H1 (cell line): Measurements from ENCODE around the gene HMX1. TPM values are rescaled to one million over a fixed set of nuclear protein-coding genes. Genes with fewer than 3 reads are reported as not detected.
A peak's percentile ranks its signal among the peaks of the same experiment; 100 is the strongest.

Source experiments
- CTCF ChIA-PET: fragments of 300-600 bp; sonication (Branson Sonifier 250); formaldehyde crosslinking; loops from one replicate; lab custom pipeline; 2021; ENCODE audit not compliant: partially characterized antibody; lab: Charles Lee
- POLR2A ChIA-PET: fragments of 300-600 bp; sonication (Branson Sonifier 250); formaldehyde crosslinking; loops from one replicate; lab custom pipeline; 2021; ENCODE audit warnings: inconsistent platforms; ENCODE audit not compliant: partially characterized antibody; lab: Charles Lee
- DNase-seq, 2 experiments: peaks; one replicate each; pipeline versions ENCODE4 v3.0.0 to v3.0.0-alpha.2; 2010 to 2022; ENCODE audit warnings: low spot score in 2 of 2, low read depth in 1 of 2, mixed read lengths in 1 of 2
- FAIRE-seq: peaks from 2 replicates; lab custom pipeline; 2011; peaks lifted over from hg19 to GRCh38; lab: Jason Lieb, UNC
- H2AFZ ChIP-seq: 2 replicates; pipeline ENCODE4 v1.8.1; 2012; ENCODE audit warnings: low read length, inconsistent platforms
- H2AK5ac ChIP-seq: 2 replicates; pipeline ENCODE4 v1.6.1; 2013; ENCODE audit warnings: low read depth, low read length
- H2BK120ac ChIP-seq: replicated peaks from 2 replicates; pipeline ENCODE3; 2013; ENCODE audit warnings: low read depth, low read length, inconsistent platforms
- H2BK12ac ChIP-seq: 2 replicates; pipeline ENCODE4 v1.6.1; 2013; ENCODE audit warnings: low read depth, low read length
- H2BK15ac ChIP-seq: 2 replicates; pipeline ENCODE4 v1.6.1; 2013; ENCODE audit warnings: low read length
- H2BK20ac ChIP-seq: 2 replicates; pipeline ENCODE4 v1.6.1; 2013; ENCODE audit warnings: low read length
- H2BK5ac ChIP-seq: 2 replicates; pipeline ENCODE4 v1.6.1; 2013; ENCODE audit warnings: low read depth, low read length
- H3K14ac ChIP-seq: 2 replicates; pipeline ENCODE4 v1.6.1; 2013; ENCODE audit warnings: inconsistent platforms; ENCODE audit not compliant: insufficient read length
- H3K18ac ChIP-seq: 2 replicates; pipeline ENCODE4 v1.6.1; 2013; ENCODE audit warnings: low read length; ENCODE audit errors: extremely low read depth
- H3K23ac ChIP-seq: 2 replicates; pipeline ENCODE4 v1.6.1; 2013; ENCODE audit warnings: inconsistent platforms; ENCODE audit not compliant: insufficient read length
- H3K23me2 ChIP-seq: 2 replicates; pipeline ENCODE4 v1.6.1; 2013; ENCODE audit warnings: low read depth, low read length
- H3K27ac ChIP-seq: 2 replicates; pipeline ENCODE4 v1.6.1; 2011; ENCODE audit warnings: low read depth, low read length, inconsistent platforms
- H3K27me3 ChIP-seq, 4 experiments: replicated peaks in 1 of 4; 1 replicate in 1 of 4; 2 replicates in 3 of 4; pipeline versions ENCODE4 v1.6.1 to v1.8.1; 2011 to 2013; ENCODE audit warnings: low read length in 3 of 4, mild to moderate bottlenecking in 3 of 4, inconsistent platforms in 2 of 4, mixed read lengths in 2 of 4, moderate library complexity in 1 of 4; ENCODE audit not compliant: control insufficient read depth in 3 of 4, insufficient read depth in 3 of 4; ENCODE audit errors: extremely low read depth in 1 of 4
- H3K36me3 ChIP-seq, 4 experiments: 2 replicates each; pipeline versions ENCODE4 v1.6.1 to v1.8.1; 2011 to 2013; ENCODE audit warnings: mild to moderate bottlenecking in 4 of 4, low read length in 3 of 4, moderate library complexity in 2 of 4, control low read depth in 1 of 4, inconsistent platforms in 1 of 4; ENCODE audit not compliant: insufficient read depth in 4 of 4, control insufficient read depth in 2 of 4
- H3K4ac ChIP-seq: replicated peaks from 2 replicates; pipeline ENCODE3; 2013; ENCODE audit warnings: low read length, low read depth, mixed read lengths, inconsistent platforms; ENCODE audit not compliant: insufficient read length
- H3K4me1 ChIP-seq, 4 experiments: replicated peaks in 1 of 4; 1 replicate in 1 of 4; 2 replicates in 3 of 4; pipeline versions ENCODE4 v1.6.1 to v1.8.1; 2011 to 2013; ENCODE audit warnings: low read length in 3 of 4, inconsistent platforms in 2 of 4, mixed read lengths in 1 of 4; ENCODE audit not compliant: insufficient read depth in 4 of 4, control insufficient read depth in 3 of 4
- H3K4me2 ChIP-seq, 2 experiments: 2 replicates each; pipeline versions ENCODE4 v1.6.1 to v1.8.1; 2011 to 2013; ENCODE audit warnings: low read depth in 2 of 2, low read length in 2 of 2, control low read depth in 1 of 2, inconsistent platforms in 1 of 2, mild to moderate bottlenecking in 1 of 2; ENCODE audit not compliant: insufficient read depth in 1 of 2
- H3K4me3 ChIP-seq, 4 experiments: fragments of 200-600, 300-600 bp in 1 of 4; sonication (generic), shearing (Covaris generic), sonication (Bioruptor Twin) in 1 of 4; 2 replicates each; pipeline versions ENCODE4 v1.5.1 to v1.8.1; 2011 to 2016; ENCODE audit warnings: low read length in 4 of 4, low read depth in 3 of 4, control low read depth in 2 of 4, inconsistent platforms in 2 of 4, mild to moderate bottlenecking in 2 of 4, mixed read lengths in 1 of 4, moderate library complexity in 1 of 4; ENCODE audit not compliant: insufficient read depth in 2 of 4; ENCODE audit errors: extremely low read depth in 1 of 4
- H3K56ac ChIP-seq: replicated peaks from 2 replicates; pipeline ENCODE3; 2013; ENCODE audit warnings: low read depth, mild to moderate bottlenecking, mixed read lengths, low read length, inconsistent platforms; ENCODE audit not compliant: insufficient read length
- H3K79me1 ChIP-seq: 2 replicates; pipeline ENCODE4 v1.6.1; 2013; ENCODE audit warnings: low read depth, low read length, control low read depth
- H3K79me2 ChIP-seq, 2 experiments: 2 replicates each; pipeline versions ENCODE4 v1.6.1 to v1.8.1; 2012 to 2013; ENCODE audit warnings: low read length in 2 of 2, mild to moderate bottlenecking in 2 of 2, inconsistent platforms in 1 of 2; ENCODE audit not compliant: insufficient read depth in 2 of 2, control insufficient read depth in 1 of 2
- H3K9ac ChIP-seq, 4 experiments: replicated peaks in 1 of 4; 1 replicate in 1 of 4; 2 replicates in 3 of 4; pipeline versions ENCODE4 v1.6.1 to v1.8.1; 2011 to 2013; ENCODE audit warnings: low read depth in 3 of 4, low read length in 3 of 4, control low read depth in 2 of 4, mild to moderate bottlenecking in 2 of 4, moderate library complexity in 2 of 4, inconsistent platforms in 1 of 4; ENCODE audit errors: extremely low read depth in 1 of 4
- H3K9me3 ChIP-seq, 2 experiments: 2 replicates each; pipeline versions ENCODE4 v1.6.1 to v1.8.1; 2012 to 2013; ENCODE audit warnings: mild to moderate bottlenecking in 2 of 2, moderate library complexity in 2 of 2, control low read depth in 1 of 2, inconsistent platforms in 1 of 2, low read depth in 1 of 2, low read length in 1 of 2, mixed read lengths in 1 of 2; ENCODE audit not compliant: insufficient read depth in 2 of 2
- H4K20me1 ChIP-seq, 2 experiments: replicated peaks in 1 of 2; 2 replicates each; pipeline versions ENCODE3 to v1.8.1; 2011 to 2013; ENCODE audit warnings: inconsistent platforms in 2 of 2, low read length in 2 of 2, mild to moderate bottlenecking in 1 of 2; ENCODE audit not compliant: insufficient read depth in 2 of 2, control insufficient read depth in 1 of 2
- H4K5ac ChIP-seq: 2 replicates; pipeline ENCODE4 v1.6.1; 2013; ENCODE audit warnings: low read length, low read depth, mixed read lengths, inconsistent platforms; ENCODE audit not compliant: insufficient read length
- H4K8ac ChIP-seq: 2 replicates; pipeline ENCODE4 v1.8.0; 2013; ENCODE audit warnings: mild to moderate bottlenecking, moderate library complexity, low read length, inconsistent platforms; ENCODE audit not compliant: insufficient read depth; ENCODE audit errors: extremely low read depth
- H4K91ac ChIP-seq: replicated peaks from 2 replicates; pipeline ENCODE3; 2013; ENCODE audit warnings: low read length, mixed read lengths, inconsistent platforms; ENCODE audit not compliant: insufficient read length
- CHD2 ChIP-seq: IDR thresholded peaks from 2 replicates; pipeline ENCODE4 v1.6.1; 2012; ENCODE audit warnings: low read length, improper control_type of control experiment
- RNF2 ChIP-seq: fragments of 200-900, 300-1000 bp; sonication (generic); IDR thresholded peaks from 2 replicates; pipeline ENCODE4 v1.7.1; 2016; ENCODE audit warnings: borderline replicate concordance, low read depth, mild to moderate bottlenecking, antibody characterized with exemption, low read length; ENCODE audit not compliant: poor library complexity, severe bottlenecking; ENCODE audit errors: missing control alignments
- SIRT6 ChIP-seq: IDR thresholded peaks from one replicate; pipeline ENCODE4 v1.7.1; 2012; ENCODE audit warnings: low read length, inconsistent platforms
- SUZ12 ChIP-seq: fragments of 200-600 bp; sonication (generic); IDR thresholded peaks from 2 replicates; pipeline ENCODE4 v1.6.1; 2012; ENCODE audit warnings: mild to moderate bottlenecking, inconsistent platforms, low read length, moderate library complexity, mixed read lengths
- YY1 ChIP-seq: IDR thresholded peaks from 2 replicates; pipeline ENCODE4 v1.6.1; 2011; ENCODE audit warnings: low read depth, mild to moderate bottlenecking, low read length
- WGBS, 2 experiments: shearing (Covaris generic) in 1 of 2; methylation state at CpG; one replicate each; pipeline versions ENCODE4 v1.1.6 to v1.1.7; 2013 to 2015; ENCODE audit warnings: low lambda C conversion rate in 2 of 2, mixed read lengths in 2 of 2, inconsistent platforms in 1 of 2, low coverage in 1 of 2, missing lambda C conversion rate in 1 of 2; ENCODE audit not compliant: insufficient replicate concordance in 2 of 2, insufficient coverage in 1 of 2, insufficient read length in 1 of 2; ENCODE audit errors: extremely low coverage in 1 of 2, missing lambda C conversion rate in 1 of 2; 5-methylcytosine and 5-hydroxymethylcytosine counted together
- polyA plus RNA-seq, 7 experiments: library from polyadenylated mRNA; depleted of rRNA in 3 of 7; stranded (reverse) in 5 of 7; unstranded in 2 of 7; fragments of >200 nt in 5 of 7; fragments of 200-250 nt in 2 of 7; gene quantifications; 1 replicate in 5 of 7; 2 replicates in 1 of 7; 4 replicates in 1 of 7; pipeline versions ENCODE4 v1.2.1 to v1.2.3, GENCODE V29; 2011 to 2013; ENCODE audit warnings: missing spikeins in 2 of 7, mixed read lengths in 2 of 7
- total RNA-seq: library from RNA; stranded (reverse); fragmentation: NEBNext Ultra II Directional; extraction: Animal tissue kit (Norgen Biotek cat#: 25700); gene quantifications from 2 replicates; pipeline ENCODE4 v1.2.1, GENCODE V29; 2021
- TF ChIP-seq, protein P1 (sequence below): IDR thresholded peaks from 2 replicates; pipeline ENCODE4 v1.6.1; 2012; ENCODE audit warnings: low read length, inconsistent platforms

HMX1 gene
- total and polyA plus RNA-seq, 2 of the 8 experiments (the other 6 are each of a cell fraction or from before 2014, with no cell fraction given), result 0.26 TPM; not detected in 1

DNA sequence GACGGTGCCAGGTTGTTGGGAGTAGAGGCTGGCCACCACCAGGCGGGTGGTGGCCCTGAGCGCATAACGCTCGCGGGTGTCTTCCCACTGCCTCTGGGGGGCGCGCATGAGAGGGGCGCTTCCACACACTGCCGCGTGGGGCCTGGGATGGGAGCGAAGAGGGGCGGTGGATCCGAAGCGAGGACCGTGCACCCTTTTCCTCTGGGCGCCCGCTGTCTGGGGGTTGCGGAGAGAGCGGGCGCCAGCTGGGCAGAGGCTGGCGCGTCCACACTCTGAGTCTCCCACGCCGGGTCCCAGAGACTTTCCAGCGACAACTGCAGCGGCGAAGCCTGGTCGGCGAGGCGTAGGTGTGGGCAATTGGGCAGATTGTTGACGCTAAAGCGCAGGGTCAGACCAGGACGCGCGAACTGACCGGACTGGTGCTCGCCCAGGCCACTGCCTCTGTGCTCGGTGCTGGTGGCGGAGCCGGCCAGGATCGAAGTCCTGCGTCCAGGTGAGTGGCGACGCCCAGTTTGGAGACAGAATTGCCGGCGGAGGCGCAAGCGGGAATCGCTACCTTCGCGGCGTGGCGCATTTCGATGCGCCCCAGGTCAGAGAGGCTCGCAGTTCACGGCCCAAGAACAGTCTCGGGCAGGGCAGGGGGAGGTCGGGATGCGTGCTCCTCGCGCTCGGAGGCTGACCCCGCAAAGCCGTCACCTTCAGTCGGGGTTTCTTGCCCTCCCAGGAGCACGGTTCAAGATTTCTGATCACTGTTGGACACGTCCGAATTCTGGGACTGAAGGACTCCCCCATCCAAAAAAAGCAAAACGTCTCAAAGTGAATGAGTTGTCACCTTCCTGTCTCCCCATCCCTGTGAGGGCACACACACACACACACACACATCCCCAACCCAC lies 2.6 kb upstream of the HMX1 start:
- Histone ChIP-seq H3K23ac (no peak overlapping the region), H2BK12ac (0 out of 2 replicates have a peak overlapping the region, but pooled peaks have one; percentile 19), H4K5ac (no peak overlapping the region), H3K36me3 (peaks cover 0 to 15% (median 0%) of the 10 kb centered on the region in 4 experiments; a peak in 1 of 8 replicates), H2AK5ac (no peak overlapping the region), H4K20me1 (peaks cover 20 to 35% of the 10 kb centered on the region in 2 experiments), H3K9ac (no peak overlapping the region), H2BK120ac (no peak overlapping the region), H3K79me1 (no peaks in the 10 kb centered on the region), H3K4me1 (peaks cover 0 to 26% (median 11%) of the 10 kb centered on the region in 4 experiments; a peak in 6 of 7 replicates), H4K91ac (no peak overlapping the region), H3K56ac (no peak overlapping the region), H3K9me3 (no peaks in the 10 kb centered on the region; a peak in 1 of 4 replicates), H2BK5ac (0 out of 2 replicates have a peak overlapping the region, but pooled peaks have one; percentile 16), H3K27ac (no peak overlapping the region), H2BK15ac (no peak overlapping the region), H3K4me3 (no peak overlapping the region), H3K4ac (no peak overlapping the region), H3K4me2 (peak overlapping the region in 1 of 2 experiments; percentile 17; a peak in 1 of 4 replicates), H3K14ac (no peak overlapping the region), H3K79me2 (no peaks in the 10 kb centered on the region), H2BK20ac (0 out of 2 replicates have a peak overlapping the region, but pooled peaks have one; percentile 61), H4K8ac (0 out of 2 replicates have a peak overlapping the region, but pooled peaks have one; percentile 0), H3K18ac (peak overlapping the region; percentile 48), H3K23me2 (peaks cover 6% of the 10 kb centered on the region), H3K27me3 (peaks cover 96 to 97% (median 97%) of the 10 kb centered on the region in 4 experiments), H2AFZ (no peak overlapping the region)
- no peak for FAIRE-seq
- POLR2A ChIA-PET, result no interaction called here
- 17% methylated on average over 55 of the region's 71 CpGs; no CpG with 5 or more reads in 1 of the 2 experiments for WGBS, 2 experiments
- peak in 1 of 2 experiments; percentile 54 for DNase-seq
- CTCF ChIA-PET, result no interaction called here
- TF ChIP-seq YY1, result no peak
- TF ChIP-seq SUZ12, result peak; percentile 99
- peak; percentile 87 for TF ChIP-seq RNF2
- no peak for TF ChIP-seq SIRT6
- TF ChIP-seq, protein P1, sequence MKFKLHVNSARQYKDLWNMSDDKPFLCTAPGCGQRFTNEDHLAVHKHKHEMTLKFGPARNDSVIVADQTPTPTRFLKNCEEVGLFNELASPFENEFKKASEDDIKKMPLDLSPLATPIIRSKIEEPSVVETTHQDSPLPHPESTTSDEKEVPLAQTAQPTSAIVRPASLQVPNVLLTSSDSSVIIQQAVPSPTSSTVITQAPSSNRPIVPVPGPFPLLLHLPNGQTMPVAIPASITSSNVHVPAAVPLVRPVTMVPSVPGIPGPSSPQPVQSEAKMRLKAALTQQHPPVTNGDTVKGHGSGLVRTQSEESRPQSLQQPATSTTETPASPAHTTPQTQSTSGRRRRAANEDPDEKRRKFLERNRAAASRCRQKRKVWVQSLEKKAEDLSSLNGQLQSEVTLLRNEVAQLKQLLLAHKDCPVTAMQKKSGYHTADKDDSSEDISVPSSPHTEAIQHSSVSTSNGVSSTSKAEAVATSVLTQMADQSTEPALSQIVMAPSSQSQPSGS, result no peak
- TF ChIP-seq CHD2, result no peak
